Body of pancreas (tissue), 4 donors: ENCODE measurements around the gene DOK5. TPM values are rescaled to one million over a fixed set of nuclear protein-coding genes. Genes with fewer than 3 reads are reported as not detected.

Source experiments
- ATAC-seq: fragments of 150-250 bp; one replicate; pipeline ENCODE4 v1.9.1; 2016
- DNase-seq, 4 donors: peaks; one replicate each; pipeline ENCODE4 v3.0.0-alpha.2; 2019
- H3K27ac ChIP-seq, 4 donors: fragments of 200-600 bp; sonication (generic); 1 replicate in 3 of 4; 2 replicates in 1 of 4; pipeline versions ENCODE4 v1.5.1 to v1.6.1; 2016 to 2019; ENCODE audit warnings: mild to moderate bottlenecking in 1 of 4, mixed read lengths in 1 of 4, moderate library complexity in 1 of 4
- H3K27me3 ChIP-seq, 2 donors: fragments of 200-600 bp; sonication (generic); one replicate each; pipeline ENCODE4 v1.6.0; 2016; ENCODE audit warnings: mild to moderate bottlenecking in 1 of 2
- H3K36me3 ChIP-seq, 2 donors: fragments of 200-600 bp; sonication (generic); replicated peaks in 1 of 2; 2 replicates each; pipeline ENCODE4 v1.5.1; 2016; ENCODE audit warnings: low read depth in 2 of 2; ENCODE audit not compliant: insufficient read depth in 1 of 2
- H3K4me1 ChIP-seq: fragments of 200-600 bp; sonication (generic); one replicate; pipeline ENCODE4 v1.6.0; 2016
- H3K4me3 ChIP-seq, 2 donors: fragments of 200-600 bp; sonication (generic); 1 replicate in 1 of 2; 2 replicates in 1 of 2; pipeline ENCODE4 v1.5.1; 2016 to 2019
- H3K9me3 ChIP-seq, 3 donors: fragments of 200-600 bp; sonication (generic); 1 replicate in 2 of 3; 2 replicates in 1 of 3; pipeline ENCODE4 v1.5.1; 2016
- POLR2A ChIP-seq, 3 donors: fragments of 450-650 bp; IDR thresholded peaks; one replicate each; pipeline ENCODE4 v1.6.1; 2016; ENCODE audit warnings: antibody characterized with exemption in 3 of 3, mild to moderate bottlenecking in 2 of 3
- WGBS, 2 donors: methylation state at CpG; one replicate each; pipeline ENCODE4 v1.1.5; 2017; 5-methylcytosine and 5-hydroxymethylcytosine counted together
- intact Hi-C: fragments of 100-400 bp; cut with DNase I; formaldehyde crosslinking; loops from one replicate; pipeline ENCODE4 v1.15.1; 2023
- total RNA-seq, 2 donors: library from RNA; depleted of rRNA; stranded (reverse); fragments of >200 nt; gene quantifications; one replicate each; pipeline ENCODE4 v1.1.0, GENCODE V29; 2016
- TF ChIP-seq, protein P1 (sequence below), 7 experiments: fragments of 450-650 bp in 4 of 7; fragments of 200-600 bp in 3 of 7; sonication (generic) in 3 of 7; IDR thresholded peaks; one replicate each; pipeline ENCODE4 v1.5.1; 2016 to 2019; ENCODE audit warnings: antibody characterized with exemption in 7 of 7

DOK5 gene
- total RNA-seq, 2 donors from 2014 or later, result 1.3 TPM; not detected in 1

GRCh38 chr20:54566031-54566688, 90.8 kb downstream of the DOK5 start:
- no peak for DNase-seq
- ATAC-seq, result no peak
- no peak overlapping the region for H3K27ac ChIP-seq
- H3K9me3 ChIP-seq, result no peaks in the 10 kb centered on the region
- TF ChIP-seq, protein P1, sequence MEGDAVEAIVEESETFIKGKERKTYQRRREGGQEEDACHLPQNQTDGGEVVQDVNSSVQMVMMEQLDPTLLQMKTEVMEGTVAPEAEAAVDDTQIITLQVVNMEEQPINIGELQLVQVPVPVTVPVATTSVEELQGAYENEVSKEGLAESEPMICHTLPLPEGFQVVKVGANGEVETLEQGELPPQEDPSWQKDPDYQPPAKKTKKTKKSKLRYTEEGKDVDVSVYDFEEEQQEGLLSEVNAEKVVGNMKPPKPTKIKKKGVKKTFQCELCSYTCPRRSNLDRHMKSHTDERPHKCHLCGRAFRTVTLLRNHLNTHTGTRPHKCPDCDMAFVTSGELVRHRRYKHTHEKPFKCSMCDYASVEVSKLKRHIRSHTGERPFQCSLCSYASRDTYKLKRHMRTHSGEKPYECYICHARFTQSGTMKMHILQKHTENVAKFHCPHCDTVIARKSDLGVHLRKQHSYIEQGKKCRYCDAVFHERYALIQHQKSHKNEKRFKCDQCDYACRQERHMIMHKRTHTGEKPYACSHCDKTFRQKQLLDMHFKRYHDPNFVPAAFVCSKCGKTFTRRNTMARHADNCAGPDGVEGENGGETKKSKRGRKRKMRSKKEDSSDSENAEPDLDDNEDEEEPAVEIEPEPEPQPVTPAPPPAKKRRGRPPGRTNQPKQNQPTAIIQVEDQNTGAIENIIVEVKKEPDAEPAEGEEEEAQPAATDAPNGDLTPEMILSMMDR (IDR thresholded peaks at IDR 0.05), result no peak
- peaks cover 0 to 3% of the 10 kb centered on the region in 2 donors for H3K27me3 ChIP-seq
- no peaks in the 10 kb centered on the region for H3K36me3 ChIP-seq
- intact Hi-C loops, result no loop called here
- no peaks in the 10 kb centered on the region for H3K4me1 ChIP-seq
- H3K4me3 ChIP-seq, result no peak overlapping the region
- 82 to 84% methylated on average over 5 of the region's 5 CpGs for WGBS, 2 donors

DNA sequence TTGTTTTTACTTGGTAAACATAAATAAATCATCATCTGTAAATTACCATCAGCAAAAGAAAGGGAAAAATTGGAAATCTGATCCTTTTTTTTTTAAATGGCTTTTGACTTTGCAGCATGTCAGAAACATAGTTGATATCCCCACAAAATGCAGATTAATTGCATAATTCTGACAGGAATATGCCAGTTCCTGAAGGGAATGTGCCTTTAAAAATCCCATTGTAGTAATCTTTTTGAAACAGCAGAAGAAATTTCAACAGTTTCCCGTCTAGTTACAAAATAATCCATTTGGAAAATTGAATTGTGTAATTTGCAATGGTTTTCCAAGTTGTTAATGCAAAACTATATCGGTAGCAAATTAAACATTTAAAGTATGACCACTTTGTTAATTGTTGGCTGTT, 95.2 kb downstream of the DOK5 start:
- no peak for DNase-seq
- Histone ChIP-seq H3K9me3 (no peaks in the 10 kb centered on the region), H3K36me3 (no peaks in the 10 kb centered on the region), H3K27me3 (peaks cover 0 to 3% of the 10 kb centered on the region in 2 donors), H3K4me1 (no peaks in the 10 kb centered on the region), H3K4me3 (no peak overlapping the region), H3K27ac (no peak overlapping the region)
- 41 to 42% methylated on average over 2 of the region's 2 CpGs for WGBS, 2 donors
- no peak for TF ChIP-seq POLR2A (IDR thresholded peaks at IDR 0.05)
- TF ChIP-seq, protein P1 (IDR thresholded peaks at IDR 0.05), result no peak
- no peak for ATAC-seq
- intact Hi-C loops, result no loop called here

- Histone ChIP-seq H3K4me1 (no peaks in the 10 kb centered on the region), H3K36me3 (no peaks in the 10 kb centered on the region), H3K9me3 (no peaks in the 10 kb centered on the region), H3K4me3 (no peak overlapping the region), H3K27me3 (peaks cover 0 to 3% of the 10 kb centered on the region in 2 donors), H3K27ac (no peak overlapping the region)
- WGBS, 2 donors, result 84 to 89% methylated on average over 8 of the region's 8 CpGs
- no peak for TF ChIP-seq POLR2A (IDR thresholded peaks at IDR 0.05)
- TF ChIP-seq, protein P1 (IDR thresholded peaks at IDR 0.05), result no peak
- ATAC-seq (no peak), DNase-seq (no peak)
- intact Hi-C loops, result no loop called here
These were observed 97.5 kb downstream of the DOK5 start for GRCh38 chr20:54572665-54573435.

GRCh38 chr20:54573838-54574237, 98.4 kb downstream of the DOK5 start:
- H3K9me3 ChIP-seq, result no peaks in the 10 kb centered on the region
- WGBS, 2 donors, result 78 to 93% methylated on average over 6 of the region's 6 CpGs
- H3K4me3 ChIP-seq, result no peak overlapping the region
- H3K36me3 ChIP-seq, result no peaks in the 10 kb centered on the region
- no peak for DNase-seq
- no peaks in the 10 kb centered on the region for H3K4me1 ChIP-seq
- ATAC-seq, result no peak
- no peak overlapping the region for H3K27ac ChIP-seq
- TF ChIP-seq, protein P1 (IDR thresholded peaks at IDR 0.05), result no peak
- no peak for TF ChIP-seq POLR2A (IDR thresholded peaks at IDR 0.05)
- H3K27me3 ChIP-seq, result peaks cover 0 to 3% of the 10 kb centered on the region in 2 donors
- intact Hi-C loops, result no loop called here
